ENCODE results near the gene ZNF679.

GRCh38 chr7:64277630-64278029, 49.4 kb downstream of the ZNF679 start:
- no peak for TF ChIP-seq CTCF (conservative IDR thresholded peaks at IDR 0.05)
- no peak for TF ChIP-seq ZFX (IDR thresholded peaks at IDR 0.05)
